ENCODE results near the gene ANGPTL2.

DNA sequence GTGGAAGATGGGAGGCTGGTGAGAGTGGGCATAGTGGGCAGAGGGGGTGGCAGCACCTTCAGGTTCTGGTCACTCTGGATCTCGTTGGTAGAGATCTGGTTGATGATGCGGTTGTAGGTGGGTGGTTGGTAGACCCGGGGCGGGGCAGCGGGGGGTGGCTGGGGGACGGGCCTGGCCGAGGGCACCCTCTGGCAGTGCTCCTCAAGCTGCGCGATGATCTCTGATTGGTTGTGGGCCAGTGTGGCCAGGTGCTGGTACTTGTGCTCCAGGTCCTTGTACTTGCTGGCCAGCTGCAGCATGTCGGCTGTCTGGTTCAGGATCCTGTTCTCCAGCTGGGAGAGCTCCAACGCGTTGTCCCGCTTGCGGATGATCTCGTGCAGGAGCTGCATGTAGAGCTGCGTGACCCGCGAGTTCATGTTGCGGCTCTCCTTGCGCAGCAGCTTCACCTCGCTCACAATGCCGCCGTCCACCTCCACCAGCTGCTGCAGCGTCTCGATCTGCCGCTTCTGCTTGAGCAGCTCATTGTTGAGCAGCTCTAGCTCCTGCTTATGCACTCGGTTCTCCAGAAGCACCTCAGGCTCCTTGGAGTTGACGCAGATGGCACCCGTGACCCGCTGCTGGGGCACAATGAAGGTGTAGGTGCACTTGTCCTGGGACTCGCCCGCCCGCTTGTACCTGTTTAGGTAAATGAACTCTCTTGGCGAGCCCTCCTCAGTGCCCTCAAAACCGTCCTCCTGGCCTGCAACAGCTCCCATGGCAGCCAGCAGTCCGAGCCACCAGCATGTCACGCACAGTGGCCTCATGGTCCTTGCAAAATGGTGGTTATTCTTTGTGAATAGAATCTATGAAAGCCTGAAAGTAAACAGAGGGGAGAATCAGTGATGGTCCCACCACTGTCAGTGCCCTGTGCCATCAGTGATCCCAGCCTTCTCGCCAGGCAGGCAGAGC is 14.2 kb downstream of the ANGPTL2 start:
- TF ChIP-seq EZH2 (IDR thresholded peaks at IDR 0.05; ENCODE audit: insufficient read depth, low read length), result no peak
- TF ChIP-seq, protein P1, sequence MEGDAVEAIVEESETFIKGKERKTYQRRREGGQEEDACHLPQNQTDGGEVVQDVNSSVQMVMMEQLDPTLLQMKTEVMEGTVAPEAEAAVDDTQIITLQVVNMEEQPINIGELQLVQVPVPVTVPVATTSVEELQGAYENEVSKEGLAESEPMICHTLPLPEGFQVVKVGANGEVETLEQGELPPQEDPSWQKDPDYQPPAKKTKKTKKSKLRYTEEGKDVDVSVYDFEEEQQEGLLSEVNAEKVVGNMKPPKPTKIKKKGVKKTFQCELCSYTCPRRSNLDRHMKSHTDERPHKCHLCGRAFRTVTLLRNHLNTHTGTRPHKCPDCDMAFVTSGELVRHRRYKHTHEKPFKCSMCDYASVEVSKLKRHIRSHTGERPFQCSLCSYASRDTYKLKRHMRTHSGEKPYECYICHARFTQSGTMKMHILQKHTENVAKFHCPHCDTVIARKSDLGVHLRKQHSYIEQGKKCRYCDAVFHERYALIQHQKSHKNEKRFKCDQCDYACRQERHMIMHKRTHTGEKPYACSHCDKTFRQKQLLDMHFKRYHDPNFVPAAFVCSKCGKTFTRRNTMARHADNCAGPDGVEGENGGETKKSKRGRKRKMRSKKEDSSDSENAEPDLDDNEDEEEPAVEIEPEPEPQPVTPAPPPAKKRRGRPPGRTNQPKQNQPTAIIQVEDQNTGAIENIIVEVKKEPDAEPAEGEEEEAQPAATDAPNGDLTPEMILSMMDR (IDR thresholded peaks at IDR 0.05; ENCODE audit: insufficient read depth, low read depth, low read length), result no peak

All from astrocyte (in vitro differentiated cells and primary cell).